K562 (cell line): ENCODE data around the gene ZNF747. TPM values are rescaled to one million over a fixed set of nuclear protein-coding genes. Genes with fewer than 3 reads are reported as not detected.
A peak's percentile ranks its signal among the peaks of the same experiment; 100 is the strongest.

Experiments used
- CGGBP1 ChIP-seq: fragments of 250-450 bp; sonication (Bioruptor Pico); IDR thresholded peaks from 2 replicates; pipeline ENCODE4 v1.9.0; 2021; ENCODE audit warnings: mild to moderate bottlenecking
- DIDO1 ChIP-seq: fragments of 450-650 bp; IDR thresholded peaks from 2 replicates; pipeline ENCODE4 v1.6.1; 2016; ENCODE audit warnings: low read depth, missing biosample characterization, missing genetic modification characterization
- E2F6 ChIP-seq, 2 experiments: IDR thresholded peaks; 2 replicates each; pipeline ENCODE4 v1.6.1; 2011; ENCODE audit warnings: borderline replicate concordance in 1 of 2, control low read depth in 1 of 2, low read depth in 1 of 2, low read length in 1 of 2, mild to moderate bottlenecking in 1 of 2, mixed read lengths in 1 of 2, moderate library complexity in 1 of 2; ENCODE audit not compliant: insufficient read depth in 1 of 2, insufficient read length in 1 of 2, poor library complexity in 1 of 2, severe bottlenecking in 1 of 2; ENCODE audit errors: extremely low read depth in 1 of 2
- FOXA3 ChIP-seq, 2 experiments: fragments of 450-650 bp in 1 of 2; sonication (generic) in 1 of 2; formaldehyde crosslinking; IDR thresholded peaks in 1 of 2; conservative IDR thresholded peaks in 1 of 2; 2 replicates each; pipeline versions ENCODE4 v1.4.0 to v1.8.0; 2020 to 2022; ENCODE audit warnings: mild to moderate bottlenecking in 2 of 2, missing genetic modification reagents in 1 of 2
- GTF2F1 ChIP-seq: IDR thresholded peaks from 2 replicates; pipeline ENCODE4 v1.6.1; 2011; ENCODE audit warnings: low read depth, low read length, improper control_type of control experiment
- L3MBTL2 ChIP-seq: fragments of 450-650 bp; IDR thresholded peaks from 2 replicates; pipeline ENCODE4 v1.6.1; 2016; ENCODE audit warnings: mild to moderate bottlenecking, moderate library complexity
- NR3C1 ChIP-seq: sonication (generic); formaldehyde crosslinking; IDR thresholded peaks from 2 replicates; pipeline ENCODE4 v1.8.1; 2022; ENCODE audit warnings: missing genetic modification reagents
- POLR2G ChIP-seq: fragments of 200-400 bp; formaldehyde crosslinking; IDR thresholded peaks from 2 replicates; pipeline ENCODE4 v1.6.1; 2017; ENCODE audit warnings: low read depth, mild to moderate bottlenecking, antibody characterized with exemption, low read length, moderate library complexity
- SPI1 ChIP-seq: IDR thresholded peaks from 2 replicates; pipeline ENCODE4 v1.6.1; 2011; ENCODE audit warnings: low read depth, low read length, control low read depth, borderline replicate concordance
- ZNF766 ChIP-seq: fragments of 200-800 bp; sonication (Bioruptor generic); conservative IDR thresholded peaks from 2 replicates; pipeline ENCODE4 v1.6.1; 2016; ENCODE audit warnings: missing genetic modification characterization, missing compliant biosample characterization
- polyA plus RNA-seq, 8 experiments: library from polyadenylated mRNA; depleted of rRNA in 4 of 8; stranded (reverse) in 5 of 8; unstranded in 3 of 8; fragments of >200 nt; fragmentation: Nextera tagmentation in 2 of 8; fragmentation: Illumina TruSeq in 1 of 8; extraction: Ambion mirVana in 2 of 8; extraction: Trizol in 1 of 8; gene quantifications; 2 replicates each; pipeline versions ENCODE4 v1.2.1 to v1.2.3, GENCODE V29; 2011 to 2014; ENCODE audit warnings: inconsistent platforms in 1 of 8, missing spikeins in 1 of 8
- total RNA-seq, 7 experiments: library from RNA; depleted of rRNA in 6 of 7; stranded (reverse); fragments of >200 nt in 6 of 7; fragmentation: Illumina TruSeq in 2 of 7; extraction: Trizol in 2 of 7; gene quantifications; 2 replicates each; pipeline versions ENCODE4 v1.2.1 to v1.2.3, GENCODE V29; 2011 to 2021; ENCODE audit warnings: low replicate concordance in 1 of 7

The ZNF747 gene
- total and polyA plus RNA-seq, 9 of the 15 experiments (the other 6 are each of a cell fraction or from before 2014, with no cell fraction given): 0.14 to 3.3 (median 1.5) TPM

- TF ChIP-seq FOXA3 (CRISPR knock-in tag; conservative IDR thresholded peaks at IDR 0.05 in 1 of 2, IDR thresholded peaks at IDR 0.05 in 1 of 2) (0 out of 4 replicates have a peak, but pooled peaks of 1 of the 2 experiments have one; percentile 68), ZNF766 (CRISPR knock-in tag) (peak; percentile 72), NR3C1 (CRISPR knock-in tag) (peak; percentile 54; the same call in 1 of the 2 replicates), DIDO1 (tag) (peak; percentile 76; the same call in 1 of the 2 replicates), CGGBP1 (CRISPR knock-in tag) (no peak), GTF2F1 (0 out of 2 replicates have a peak, but pooled peaks have one; percentile 58), POLR2G (peak; percentile 82), SPI1 (0 out of 2 replicates have a peak, but pooled peaks have one; percentile 29), E2F6 (IDR thresholded peaks at IDR 0.05; ENCODE audit: borderline replicate concordance in 1 of 2, extremely low read depth in 1 of 2, insufficient read depth in 1 of 2, insufficient read length in 1 of 2, low read depth in 1 of 2, low read length in 1 of 2, poor library complexity in 1 of 2, severe bottlenecking in 1 of 2) (peak; percentile 52 to 93), L3MBTL2 (peak; percentile 74; the same call in 1 of the 2 replicates)
These were observed at the start of gene ZNF747 (continued) for GRCh38 chr16:30534368-30535105.
